Muscle layer of duodenum (tissue), 2 donors: Measurements from ENCODE around the gene HS3ST3A1.
"Not testable (repeated sequence)": the region's sequence is repeated elsewhere in the genome, so short reads cannot be mapped to it uniquely, and the experiment has no call there.

Source experiments
- H3K27ac ChIP-seq: one replicate; pipeline ENCODE4 v1.7.0; 2013; ENCODE audit warnings: mild to moderate bottlenecking, low read length
- H3K27me3 ChIP-seq: one replicate; pipeline ENCODE4 v1.7.0; 2013; ENCODE audit warnings: low read depth, mild to moderate bottlenecking, control low read depth, low read length
- H3K36me3 ChIP-seq, 2 donors: one replicate each; pipeline ENCODE4 v1.7.0; 2013; ENCODE audit warnings: low read length in 2 of 2, control low read depth in 1 of 2, mild to moderate bottlenecking in 1 of 2; ENCODE audit not compliant: insufficient read depth in 2 of 2, control insufficient read depth in 1 of 2
- H3K4me1 ChIP-seq, 2 donors: one replicate each; pipeline ENCODE4 v1.7.0; 2013; ENCODE audit warnings: low read length in 2 of 2, mild to moderate bottlenecking in 2 of 2, control low read depth in 1 of 2, moderate library complexity in 1 of 2; ENCODE audit not compliant: insufficient read depth in 2 of 2, control insufficient read depth in 1 of 2
- H3K4me3 ChIP-seq, 2 donors: one replicate each; pipeline ENCODE4 v1.7.0; 2013; ENCODE audit warnings: low read length in 2 of 2, low read depth in 1 of 2, mild to moderate bottlenecking in 1 of 2
- H3K9me3 ChIP-seq, 2 donors: one replicate each; pipeline ENCODE4 v1.7.0; 2013; ENCODE audit warnings: low read length in 2 of 2, control low read depth in 1 of 2, mild to moderate bottlenecking in 1 of 2; ENCODE audit not compliant: control insufficient read depth in 1 of 2
- donor health status: healthy.

Gene HS3ST3A1

GRCh38 chr17:13508896-13509295 is 92.8 kb downstream of the HS3ST3A1 start:
- Histone ChIP-seq H3K36me3 (no peaks in the 10 kb centered on the region), H3K4me1 (peaks cover 0 to 4% of the 10 kb centered on the region in 2 donors), H3K4me3 (no peak overlapping the region), H3K9me3 (no peaks in the 10 kb centered on the region), H3K27ac (no peak overlapping the region), H3K27me3 (no peaks in the 10 kb centered on the region)

- Histone ChIP-seq H3K4me3 (no peak overlapping the region), H3K36me3 (no peaks in the 10 kb centered on the region), H3K27ac (no peak overlapping the region), H3K27me3 (no peaks in the 10 kb centered on the region), H3K9me3 (no peaks in the 10 kb centered on the region), H3K4me1 (no peaks in the 10 kb centered on the region)
Observed at GRCh38 chr17:13503526-13503925, 98.2 kb downstream of the HS3ST3A1 start.

GRCh38 chr17:13502263-13502662 is 99.5 kb downstream of the HS3ST3A1 start:
- H3K4me3 ChIP-seq: no peak overlapping the region
- no peaks in the 10 kb centered on the region for H3K36me3 ChIP-seq
- H3K9me3 ChIP-seq: no peaks in the 10 kb centered on the region
- no peaks in the 10 kb centered on the region for H3K27me3 ChIP-seq
- no peaks in the 10 kb centered on the region for H3K4me1 ChIP-seq
- H3K27ac ChIP-seq: no peak overlapping the region

- Histone ChIP-seq H3K4me1 (no peaks in the 10 kb centered on the region), H3K27me3 (no peaks in the 10 kb centered on the region), H3K9me3 (no peaks in the 10 kb centered on the region), H3K4me3 (no peak overlapping the region), H3K36me3 (no peaks in the 10 kb centered on the region), H3K27ac (no peak overlapping the region)
Observed at GRCh38 chr17:13500947-13501346, 100.8 kb downstream of the HS3ST3A1 start.

GRCh38 chr17:13498184-13498583 is 103.5 kb downstream of the HS3ST3A1 start:
- no peak overlapping the region for H3K4me3 ChIP-seq
- no peak overlapping the region for H3K27ac ChIP-seq
- no peaks in the 10 kb centered on the region for H3K9me3 ChIP-seq

GRCh38 chr17:13496553-13497056 is 105.1 kb downstream of the HS3ST3A1 start:
- not testable (repeated sequence) for H3K9me3 ChIP-seq, H3K4me3 ChIP-seq, H3K27me3 ChIP-seq, H3K36me3 ChIP-seq, H3K27ac ChIP-seq, H3K4me1 ChIP-seq

More at GRCh38 chr17:13498184-13498583, 103.5 kb downstream of the HS3ST3A1 start:
- Histone ChIP-seq H3K4me1 (no peaks in the 10 kb centered on the region), H3K27me3 (no peaks in the 10 kb centered on the region), H3K36me3 (no peaks in the 10 kb centered on the region)

- no peaks in the 10 kb centered on the region for H3K36me3 ChIP-seq
- no peaks in the 10 kb centered on the region for H3K4me1 ChIP-seq
- no peak overlapping the region for H3K4me3 ChIP-seq
- H3K9me3 ChIP-seq: no peaks in the 10 kb centered on the region
- H3K27ac ChIP-seq: no peak overlapping the region
- H3K27me3 ChIP-seq: no peaks in the 10 kb centered on the region
Observed at GRCh38 chr17:13495423-13495822, 106.3 kb downstream of the HS3ST3A1 start.

GRCh38 chr17:13492737-13493122 is 109.0 kb downstream of the HS3ST3A1 start:
- Histone ChIP-seq H3K36me3 (no peaks in the 10 kb centered on the region), H3K4me1 (no peaks in the 10 kb centered on the region), H3K9me3 (no peaks in the 10 kb centered on the region), H3K4me3 (no peak overlapping the region), H3K27me3 (no peaks in the 10 kb centered on the region), H3K27ac (no peak overlapping the region)

GRCh38 chr17:13491916-13492736 is 109.6 kb downstream of the HS3ST3A1 start:
- no peaks in the 10 kb centered on the region for H3K9me3 ChIP-seq
- no peak overlapping the region for H3K27ac ChIP-seq
- H3K36me3 ChIP-seq: no peaks in the 10 kb centered on the region
- no peaks in the 10 kb centered on the region for H3K4me1 ChIP-seq
- no peak overlapping the region for H3K4me3 ChIP-seq
- H3K27me3 ChIP-seq: no peaks in the 10 kb centered on the region

- Histone ChIP-seq H3K4me3 (no peak overlapping the region), H3K4me1 (no peaks in the 10 kb centered on the region), H3K27me3 (no peaks in the 10 kb centered on the region), H3K27ac (no peak overlapping the region), H3K9me3 (no peaks in the 10 kb centered on the region), H3K36me3 (no peaks in the 10 kb centered on the region)
Observed at GRCh38 chr17:13491491-13491890, 110.2 kb downstream of the HS3ST3A1 start.

GRCh38 chr17:13490906-13491482 is 110.7 kb downstream of the HS3ST3A1 start:
- no peaks in the 10 kb centered on the region for H3K9me3 ChIP-seq
- H3K4me3 ChIP-seq: no peak overlapping the region
- H3K36me3 ChIP-seq: no peaks in the 10 kb centered on the region
- H3K27ac ChIP-seq: no peak overlapping the region
- H3K4me1 ChIP-seq: no peaks in the 10 kb centered on the region
- H3K27me3 ChIP-seq: no peaks in the 10 kb centered on the region
